Breast epithelium (tissue), 4 donors: ENCODE measurements around the gene PCMTD2. TPM values are rescaled to one million over a fixed set of nuclear protein-coding genes. Genes with fewer than 3 reads are reported as not detected.
"Not testable (repeated sequence)": the region's sequence is repeated elsewhere in the genome, so short reads cannot be mapped to it uniquely, and the experiment has no call there.

Source experiments
- DNase-seq, 2 donors: peaks; one replicate each; pipeline ENCODE4 v3.0.0-alpha.2; 2019; ENCODE audit warnings: low spot score in 2 of 2
- H3K27ac ChIP-seq, 2 donors: fragments of 200-600 bp; sonication (generic) in 1 of 2; one replicate each; pipeline ENCODE4 v1.5.1; 2016 to 2019; ENCODE audit warnings: mild to moderate bottlenecking in 1 of 2
- H3K27me3 ChIP-seq, 2 donors: fragments of 200-600 bp; sonication (generic) in 1 of 2; one replicate each; pipeline versions ENCODE4 v1.5.1 to v1.6.0; 2017 to 2019; ENCODE audit warnings: control low read depth in 1 of 2, mild to moderate bottlenecking in 1 of 2
- H3K36me3 ChIP-seq: fragments of 200-600 bp; one replicate; pipeline ENCODE4 v1.5.1; 2019
- H3K4me1 ChIP-seq, 2 donors: fragments of 200-600 bp; sonication (generic); one replicate each; pipeline ENCODE4 v1.5.1; 2016 to 2019; ENCODE audit warnings: control low read depth in 1 of 2
- H3K4me3 ChIP-seq, 3 donors: fragments of 200-600 bp; sonication (generic); 1 replicate in 2 of 3; 2 replicates in 1 of 3; pipeline ENCODE4 v1.5.1; 2016 to 2019; ENCODE audit warnings: mild to moderate bottlenecking in 3 of 3, moderate library complexity in 2 of 3
- H3K9me3 ChIP-seq, 2 donors: fragments of 200-600 bp; sonication (generic) in 1 of 2; one replicate each; pipeline ENCODE4 v1.5.1; 2016 to 2019; ENCODE audit warnings: control low read depth in 1 of 2
- POLR2A ChIP-seq: fragments of 450-650 bp; IDR thresholded peaks from one replicate; pipeline ENCODE4 v1.6.1; 2016; ENCODE audit warnings: antibody characterized with exemption, mild to moderate bottlenecking, moderate library complexity
- POLR2AphosphoS5 ChIP-seq, 3 donors: sonication (generic); formaldehyde crosslinking; IDR thresholded peaks; one replicate each; pipeline ENCODE4 v1.6.1; 2017; ENCODE audit warnings: antibody characterized with exemption in 3 of 3
- intact Hi-C: fragments of 100-400 bp; cut with DNase I; formaldehyde crosslinking; loops from one replicate; pipeline ENCODE4 v1.15.1; 2023; ENCODE audit warnings: low total_unique reads
- total RNA-seq, 3 donors: library from RNA; depleted of rRNA; stranded (reverse); fragments of >200 nt; gene quantifications; one replicate each; pipeline ENCODE4 v1.1.0, GENCODE V29; 2016
- TF ChIP-seq, protein P1 (sequence below), 3 donors: fragments of 450-650 bp; IDR thresholded peaks; one replicate each; pipeline ENCODE4 v1.5.1; 2016 to 2017; ENCODE audit warnings: antibody characterized with exemption in 3 of 3, mild to moderate bottlenecking in 3 of 3, moderate library complexity in 3 of 3

Gene PCMTD2
- total RNA-seq, 3 donors from 2014 or later: 73.7 to 119 (median 77.6) TPM

DNA sequence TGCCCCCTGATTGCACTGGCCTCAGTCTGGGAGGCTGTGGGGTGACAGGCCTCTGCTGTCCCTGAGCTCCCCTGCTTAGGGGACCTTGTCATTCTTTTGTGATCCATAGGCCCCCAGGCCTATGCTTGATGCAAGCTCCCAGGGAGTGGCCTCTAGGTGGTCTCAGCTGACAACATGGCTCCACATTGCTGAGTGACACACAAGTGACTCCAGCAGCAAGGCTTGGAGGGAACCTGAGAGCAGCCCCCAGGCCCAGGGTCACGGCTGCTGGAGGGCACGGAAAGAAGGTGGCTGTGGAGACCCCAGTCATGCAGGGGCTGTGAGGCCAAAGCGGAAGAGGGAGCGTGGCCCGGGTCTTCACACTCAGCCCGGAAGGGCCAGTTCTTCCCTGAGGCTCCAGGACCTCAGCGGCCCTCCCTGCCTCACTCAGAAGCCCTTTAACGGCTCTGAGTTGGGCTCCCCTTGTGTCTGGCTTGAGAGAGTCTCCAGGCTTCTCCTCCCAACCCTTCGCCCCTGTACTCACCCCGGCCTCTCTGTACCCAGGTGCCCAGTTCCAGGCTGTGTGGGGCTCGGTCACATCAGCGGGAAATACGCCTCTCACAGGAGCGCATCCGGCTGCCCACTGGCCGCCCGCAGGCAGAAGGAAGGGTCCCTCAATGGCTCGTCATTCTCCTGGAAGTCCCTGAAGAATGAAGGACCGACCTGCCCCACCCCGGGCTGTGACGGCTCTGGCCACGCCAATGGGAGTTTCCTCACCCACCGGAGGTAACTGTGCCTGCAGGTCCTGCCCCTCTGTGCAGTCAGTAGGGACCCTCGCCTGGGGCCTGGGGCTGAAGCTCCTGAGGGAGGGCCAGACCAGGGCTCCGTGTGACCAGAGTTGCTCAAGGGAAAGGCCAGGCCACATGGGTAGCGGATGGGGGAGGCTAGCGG lies 23.7 kb upstream of the PCMTD2 start:
- no peak overlapping the region for H3K4me3 ChIP-seq
- DNase-seq: no peak
- H3K4me1 ChIP-seq: no peaks in the 10 kb centered on the region
- H3K27ac ChIP-seq: no peak overlapping the region
- TF ChIP-seq POLR2A (no peak), POLR2AphosphoS5 (IDR thresholded peaks at IDR 0.05) (no peak)
- TF ChIP-seq, protein P1, sequence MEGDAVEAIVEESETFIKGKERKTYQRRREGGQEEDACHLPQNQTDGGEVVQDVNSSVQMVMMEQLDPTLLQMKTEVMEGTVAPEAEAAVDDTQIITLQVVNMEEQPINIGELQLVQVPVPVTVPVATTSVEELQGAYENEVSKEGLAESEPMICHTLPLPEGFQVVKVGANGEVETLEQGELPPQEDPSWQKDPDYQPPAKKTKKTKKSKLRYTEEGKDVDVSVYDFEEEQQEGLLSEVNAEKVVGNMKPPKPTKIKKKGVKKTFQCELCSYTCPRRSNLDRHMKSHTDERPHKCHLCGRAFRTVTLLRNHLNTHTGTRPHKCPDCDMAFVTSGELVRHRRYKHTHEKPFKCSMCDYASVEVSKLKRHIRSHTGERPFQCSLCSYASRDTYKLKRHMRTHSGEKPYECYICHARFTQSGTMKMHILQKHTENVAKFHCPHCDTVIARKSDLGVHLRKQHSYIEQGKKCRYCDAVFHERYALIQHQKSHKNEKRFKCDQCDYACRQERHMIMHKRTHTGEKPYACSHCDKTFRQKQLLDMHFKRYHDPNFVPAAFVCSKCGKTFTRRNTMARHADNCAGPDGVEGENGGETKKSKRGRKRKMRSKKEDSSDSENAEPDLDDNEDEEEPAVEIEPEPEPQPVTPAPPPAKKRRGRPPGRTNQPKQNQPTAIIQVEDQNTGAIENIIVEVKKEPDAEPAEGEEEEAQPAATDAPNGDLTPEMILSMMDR (IDR thresholded peaks at IDR 0.05): no peak
- no peaks in the 10 kb centered on the region for H3K36me3 ChIP-seq
- no peaks in the 10 kb centered on the region for H3K9me3 ChIP-seq
- intact Hi-C loops: no loop called here
- H3K27me3 ChIP-seq: no peaks in the 10 kb centered on the region

DNA sequence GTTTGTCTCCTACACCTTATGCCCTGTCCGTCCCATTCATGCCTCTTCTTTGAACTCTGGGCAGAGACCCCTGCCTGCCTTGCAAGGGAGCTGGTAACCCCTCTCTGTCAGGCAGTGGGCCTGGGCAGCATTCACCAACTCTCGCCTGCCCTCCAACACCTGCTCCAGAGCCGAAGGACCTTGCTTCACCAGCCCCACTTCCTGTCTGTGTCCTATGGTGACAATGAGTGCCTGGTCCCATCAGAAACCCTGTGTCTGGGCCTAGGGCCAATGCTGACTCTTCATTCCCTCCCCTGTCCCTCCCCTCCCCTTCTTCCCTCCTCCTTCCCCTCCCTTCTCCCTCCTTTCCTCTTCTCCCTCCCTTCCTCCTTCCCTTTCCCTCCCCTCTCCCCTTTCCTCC lies 22.8 kb upstream of the PCMTD2 start:
- Histone ChIP-seq H3K4me1 (no peaks in the 10 kb centered on the region), H3K36me3 (no peaks in the 10 kb centered on the region), H3K27me3 (no peaks in the 10 kb centered on the region), H3K9me3 (no peaks in the 10 kb centered on the region), H3K27ac (no peak overlapping the region), H3K4me3 (no peak overlapping the region)
- no peak for TF ChIP-seq POLR2A
- no peak for TF ChIP-seq POLR2AphosphoS5 (IDR thresholded peaks at IDR 0.05)
- TF ChIP-seq, protein P1 (IDR thresholded peaks at IDR 0.05): no peak
- intact Hi-C loops: no loop called here
- no peak for DNase-seq

DNA sequence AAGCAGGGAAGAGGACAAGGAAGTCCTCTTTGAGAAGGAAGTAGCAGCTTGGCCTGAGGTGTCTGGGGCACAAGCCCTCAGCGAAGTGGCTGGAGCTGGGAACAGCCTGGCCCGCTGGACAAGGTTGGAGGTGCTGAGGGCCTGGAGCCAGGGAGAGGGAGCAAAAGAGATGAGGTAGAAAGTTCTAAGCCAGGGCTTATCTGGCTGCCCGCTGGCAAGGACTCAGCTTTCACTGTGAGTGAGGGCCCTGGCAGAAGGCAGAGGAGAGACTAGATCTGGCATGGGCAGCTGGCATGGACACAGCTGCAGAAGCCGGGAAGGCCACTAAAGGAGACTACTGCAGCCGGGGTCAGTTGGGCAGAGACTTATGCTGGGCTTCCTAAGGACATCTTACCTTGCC lies 21.8 kb upstream of the PCMTD2 start:
- H3K4me3 ChIP-seq: no peak overlapping the region
- TF ChIP-seq POLR2AphosphoS5 (IDR thresholded peaks at IDR 0.05) (no peak), POLR2A (no peak)
- TF ChIP-seq, protein P1 (IDR thresholded peaks at IDR 0.05): no peak
- H3K9me3 ChIP-seq: no peaks in the 10 kb centered on the region
- no peak overlapping the region for H3K27ac ChIP-seq
- H3K27me3 ChIP-seq: no peaks in the 10 kb centered on the region
- H3K36me3 ChIP-seq: no peaks in the 10 kb centered on the region
- no peak for DNase-seq
- intact Hi-C loops: no loop called here
- H3K4me1 ChIP-seq: no peaks in the 10 kb centered on the region

DNA sequence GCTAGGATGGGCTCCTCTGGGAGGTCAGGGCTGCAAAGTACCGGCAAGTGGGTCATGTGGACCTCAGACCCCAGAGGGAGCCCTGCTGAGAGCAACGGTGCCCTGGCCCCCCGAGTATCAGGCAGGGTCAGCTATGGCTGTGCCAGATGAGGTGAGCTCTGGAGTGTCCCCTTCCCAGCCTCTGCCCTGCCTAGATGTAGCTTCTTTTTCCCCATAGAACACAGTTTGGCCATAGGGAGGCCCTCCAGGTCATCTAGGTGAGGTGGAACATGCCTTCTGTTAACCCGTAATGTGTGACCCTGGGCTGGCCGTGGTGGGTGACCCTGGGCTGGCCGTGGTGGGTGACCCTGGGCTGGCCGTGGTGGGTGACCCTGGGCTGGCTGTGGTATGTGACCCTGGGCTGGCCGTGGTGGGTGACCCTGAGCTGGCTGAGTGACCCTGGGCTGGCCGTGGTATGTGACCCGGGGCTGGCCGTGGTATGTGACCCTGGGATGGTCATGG lies 21.2 kb upstream of the PCMTD2 start:
- DNase-seq: no peak
- no peaks in the 10 kb centered on the region for H3K36me3 ChIP-seq
- TF ChIP-seq, protein P1 (IDR thresholded peaks at IDR 0.05): no peak
- no peak for TF ChIP-seq POLR2A
- no peak for TF ChIP-seq POLR2AphosphoS5 (IDR thresholded peaks at IDR 0.05)
- intact Hi-C loops: no loop called here
- no peaks in the 10 kb centered on the region for H3K4me1 ChIP-seq
- H3K4me3 ChIP-seq: no peak overlapping the region
- no peaks in the 10 kb centered on the region for H3K9me3 ChIP-seq
- H3K27me3 ChIP-seq: no peaks in the 10 kb centered on the region
- H3K27ac ChIP-seq: no peak overlapping the region

DNA sequence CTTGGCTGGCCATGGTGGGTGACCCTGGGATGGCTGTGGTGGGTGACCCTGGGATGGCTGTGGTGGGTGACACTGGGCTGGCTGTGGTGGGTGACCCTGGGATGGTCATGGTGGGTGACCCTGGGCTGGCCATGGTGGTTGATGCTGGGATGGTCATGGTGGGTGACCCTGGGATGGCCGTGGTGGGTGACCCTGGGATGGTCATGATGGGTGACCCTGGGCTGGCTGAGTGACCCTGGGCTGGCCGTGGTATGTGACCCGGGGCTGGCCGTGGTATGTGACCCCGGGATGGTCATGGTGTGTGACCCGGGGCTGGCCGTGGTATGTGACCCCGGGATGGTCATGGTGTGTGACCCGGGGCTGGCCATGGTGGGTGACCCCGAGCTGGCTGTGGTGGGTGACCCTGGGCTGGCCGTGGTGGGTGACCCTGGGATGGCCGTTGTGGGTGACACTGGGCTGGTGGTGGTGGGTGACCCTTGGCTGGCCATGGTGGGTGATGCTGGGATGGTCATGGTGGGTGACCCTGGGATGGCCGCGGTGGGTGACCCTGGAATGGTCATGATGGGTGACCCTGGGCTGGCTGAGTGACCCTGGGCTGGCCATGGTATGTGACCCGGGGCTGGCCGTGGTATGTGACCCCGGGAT lies 20.5 kb upstream of the PCMTD2 start:
- intact Hi-C loops, H3K36me3 ChIP-seq, H3K27ac ChIP-seq, H3K9me3 ChIP-seq, DNase-seq, H3K4me1 ChIP-seq, H3K27me3 ChIP-seq, H3K4me3 ChIP-seq: not testable (repeated sequence)
